ENCODE data around the gene TMEM254.
"Not testable (repeated sequence)": the region's sequence is repeated elsewhere in the genome, so short reads cannot be mapped to it uniquely, and the experiment has no call there.

Gene TMEM254

DNA sequence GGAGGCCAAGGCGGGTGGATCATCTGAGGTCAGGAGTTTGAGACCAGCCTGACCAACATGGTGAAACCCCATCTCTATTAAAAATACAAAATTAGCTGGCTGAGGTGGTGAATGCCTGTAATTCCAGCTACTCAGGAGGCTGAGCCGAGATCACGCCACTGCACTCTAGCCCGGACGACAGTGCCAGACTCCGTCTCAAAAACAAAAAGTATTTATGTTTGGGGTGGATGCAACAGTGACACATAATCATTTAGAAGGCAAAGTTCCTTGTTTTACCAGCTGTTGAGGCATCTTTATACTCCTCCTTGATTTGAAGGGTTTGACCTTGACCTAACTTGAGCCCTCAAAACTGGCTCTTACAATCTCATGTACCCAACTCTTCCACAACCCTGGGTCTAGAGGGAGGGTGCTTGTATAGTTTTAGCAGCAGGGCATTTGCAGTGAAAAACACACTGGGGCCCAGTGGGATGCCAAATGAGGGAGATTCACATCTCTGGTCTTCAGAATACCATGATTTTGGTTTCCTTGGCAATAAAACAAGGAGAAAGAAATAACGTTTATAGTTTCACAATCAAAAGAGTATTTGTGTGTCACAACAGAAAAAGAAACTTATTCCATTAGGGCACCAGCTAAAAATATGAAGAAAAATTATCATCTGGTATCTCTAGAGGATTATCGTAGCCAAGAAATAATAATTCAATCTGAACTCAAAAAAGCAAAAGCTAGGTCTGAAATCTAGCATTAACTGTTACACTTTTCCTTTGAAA is 14.2 kb upstream of the TMEM254 start:
- no peak for TF ChIP-seq ZNF274 (IDR thresholded peaks at IDR 0.05; ENCODE audit: low read depth, low read length)
- no peak overlapping the region for H3K4me3 ChIP-seq (ENCODE audit: low read length)

DNA sequence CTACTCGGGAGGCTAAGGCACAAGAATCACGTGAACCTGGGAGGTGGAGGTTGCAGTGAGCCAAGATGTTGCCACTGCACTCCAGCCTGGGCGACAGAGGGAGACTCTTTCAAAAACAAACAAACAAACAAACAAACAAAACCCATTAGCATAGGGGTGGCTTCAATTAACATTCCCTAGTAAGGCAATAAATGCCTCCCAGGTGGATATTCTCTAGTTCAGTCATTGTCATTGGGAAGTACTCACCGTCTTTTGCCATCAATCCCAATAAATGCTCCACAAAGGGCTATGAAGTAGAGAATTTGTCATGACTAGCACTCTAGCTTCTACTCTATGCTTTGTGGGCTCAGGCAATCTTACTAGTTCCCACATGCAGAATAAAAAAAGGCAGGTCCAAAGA is 11.7 kb upstream of the TMEM254 start:
- TF ChIP-seq ZNF274 (IDR thresholded peaks at IDR 0.05; ENCODE audit: low read depth, low read length) = no peak
- no peak overlapping the region for H3K4me3 ChIP-seq (ENCODE audit: low read length)

DNA sequence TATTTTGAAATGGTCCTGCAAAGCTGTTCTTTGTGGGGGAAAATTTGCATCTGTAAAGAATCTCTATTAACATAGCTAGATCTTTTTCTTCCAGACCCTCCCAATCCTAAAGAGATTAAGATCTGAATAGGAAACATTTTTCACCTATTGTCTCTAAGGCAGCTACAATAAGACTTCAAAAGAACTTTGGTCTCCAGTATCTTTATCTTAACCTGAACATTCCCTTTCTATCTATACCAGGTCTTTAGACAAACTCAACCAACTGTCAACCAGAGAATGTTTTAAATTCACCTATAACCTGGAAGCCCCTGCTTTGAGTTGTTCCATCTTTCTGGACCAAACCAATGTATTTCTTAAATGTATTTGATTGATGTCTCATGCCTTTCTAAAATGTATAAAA is 10.6 kb upstream of the TMEM254 start:
- not testable (repeated sequence) for H3K4me3 ChIP-seq (ENCODE audit: low read length)

DNA sequence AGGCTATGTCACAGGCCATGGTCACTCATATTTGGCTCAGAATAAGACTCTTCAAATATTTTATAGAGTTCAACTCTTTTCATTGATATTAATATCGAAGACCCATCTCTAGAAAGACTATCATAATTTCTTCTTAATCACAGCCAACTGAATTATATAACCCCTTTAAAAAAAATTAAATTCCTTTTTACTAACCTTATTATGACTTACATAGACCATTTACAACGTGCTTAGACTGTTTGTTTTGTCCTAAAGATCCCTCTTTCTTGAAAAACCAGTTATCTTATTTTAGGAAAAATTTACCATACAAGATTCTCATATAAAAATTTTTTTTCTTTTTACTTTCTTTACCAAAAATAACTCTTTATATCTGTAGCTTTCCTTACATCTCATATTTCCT is 10.2 kb upstream of the TMEM254 start:
- no peak for TF ChIP-seq ZNF274 (IDR thresholded peaks at IDR 0.05; ENCODE audit: low read depth, low read length)
- H3K4me3 ChIP-seq (ENCODE audit: low read length) = no peak overlapping the region

DNA sequence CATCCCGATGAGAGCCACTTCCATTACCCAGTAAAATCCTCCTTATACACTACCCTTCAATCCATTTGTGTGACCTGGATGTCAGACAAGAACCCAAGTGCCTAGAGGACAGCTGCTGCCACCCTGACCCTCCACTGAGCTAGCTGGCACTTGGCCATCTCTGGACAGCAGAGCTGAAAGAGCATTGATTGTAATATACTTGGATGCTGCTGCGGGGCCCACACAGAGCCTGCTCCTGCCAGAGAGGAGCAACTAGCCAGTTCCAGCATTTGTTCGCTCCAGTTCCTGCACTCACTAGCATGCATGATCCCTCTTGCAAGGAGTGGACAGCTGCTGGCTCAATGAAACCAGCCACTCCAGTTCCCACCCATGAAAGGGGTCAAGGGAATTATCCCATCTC is 8.4 kb upstream of the TMEM254 start:
- H3K4me3 ChIP-seq (ENCODE audit: low read length) = no peak overlapping the region
- no peak for TF ChIP-seq ZNF274 (IDR thresholded peaks at IDR 0.05; ENCODE audit: low read depth, low read length)

DNA sequence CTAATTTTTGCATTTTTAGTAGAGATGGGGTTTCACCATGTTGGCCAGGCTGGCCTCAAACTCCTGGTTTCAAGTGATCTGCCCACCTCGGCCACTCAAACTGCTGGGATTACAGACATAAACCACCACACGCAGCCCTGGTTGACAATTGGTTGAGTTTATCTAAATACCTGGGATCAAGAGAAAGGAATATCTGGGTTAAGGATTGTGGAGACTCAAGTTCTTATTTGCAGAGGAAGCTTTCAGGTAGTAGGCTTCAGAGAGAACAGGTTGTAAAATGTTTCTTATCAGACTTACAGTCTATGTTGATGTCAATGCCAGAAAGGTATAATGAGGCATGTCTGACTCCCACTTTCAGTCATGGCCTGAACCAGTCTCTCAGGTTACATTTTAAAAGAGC is 5.9 kb upstream of the TMEM254 start:
- TF ChIP-seq ZNF274 (IDR thresholded peaks at IDR 0.05; ENCODE audit: low read depth, low read length) = no peak

DNA sequence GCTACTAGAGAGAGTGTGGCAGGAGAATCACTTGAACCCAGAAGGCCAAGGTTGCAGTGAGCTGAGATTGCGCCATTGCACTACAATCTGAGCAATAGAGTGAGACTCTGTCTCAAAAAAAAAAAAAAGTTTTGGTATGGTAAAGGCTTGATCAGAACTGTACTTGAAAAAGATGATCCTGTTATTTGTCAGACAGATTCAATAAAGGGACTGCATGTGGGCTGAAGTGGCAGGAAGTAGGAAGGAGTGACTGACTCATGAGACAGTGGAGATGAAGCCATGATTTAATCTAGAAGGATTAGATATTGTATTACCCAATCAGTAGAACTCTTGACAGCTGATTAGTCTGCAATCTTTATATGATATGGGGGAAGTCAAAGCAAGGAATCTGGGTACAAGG is 2.7 kb upstream of the TMEM254 start:
- no peak overlapping the region for H3K4me3 ChIP-seq (ENCODE audit: low read length)
- no peak for TF ChIP-seq ZNF274 (IDR thresholded peaks at IDR 0.05; ENCODE audit: low read depth, low read length)

More for the DNA sequence above, 5.9 kb upstream of the TMEM254 start:
- H3K4me3 ChIP-seq (ENCODE audit: low read length) = no peak overlapping the region

DNA sequence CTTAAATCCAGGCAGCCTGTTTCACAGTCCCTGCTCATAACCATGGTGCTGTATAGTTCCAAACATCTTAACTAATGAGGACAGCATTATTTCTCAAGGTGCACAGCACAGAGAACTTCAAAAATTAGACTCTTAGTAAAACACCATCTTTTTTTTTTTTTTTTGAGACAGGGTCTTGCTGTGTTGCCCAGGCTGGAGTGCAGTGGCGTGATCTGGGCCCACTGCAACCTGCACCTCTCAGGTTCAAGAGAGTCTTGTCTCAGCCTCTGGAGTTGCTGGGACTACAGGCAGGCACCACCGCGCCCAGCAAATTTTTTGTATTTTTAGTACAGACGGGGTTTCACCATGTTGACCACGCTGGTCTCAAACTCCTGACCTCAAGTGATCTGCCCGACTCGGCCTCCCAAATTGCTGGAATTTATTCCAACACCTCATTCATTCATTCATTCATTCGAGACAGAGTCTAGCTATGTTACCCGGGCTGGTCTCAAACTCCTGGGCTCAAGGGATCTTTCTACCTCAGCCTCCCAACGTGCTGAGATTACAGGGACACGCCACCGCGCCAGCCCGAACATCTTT is 507 bp upstream of the TMEM254 start:
- no peak for TF ChIP-seq ZNF274 (IDR thresholded peaks at IDR 0.05; ENCODE audit: low read depth, low read length)

DNA sequence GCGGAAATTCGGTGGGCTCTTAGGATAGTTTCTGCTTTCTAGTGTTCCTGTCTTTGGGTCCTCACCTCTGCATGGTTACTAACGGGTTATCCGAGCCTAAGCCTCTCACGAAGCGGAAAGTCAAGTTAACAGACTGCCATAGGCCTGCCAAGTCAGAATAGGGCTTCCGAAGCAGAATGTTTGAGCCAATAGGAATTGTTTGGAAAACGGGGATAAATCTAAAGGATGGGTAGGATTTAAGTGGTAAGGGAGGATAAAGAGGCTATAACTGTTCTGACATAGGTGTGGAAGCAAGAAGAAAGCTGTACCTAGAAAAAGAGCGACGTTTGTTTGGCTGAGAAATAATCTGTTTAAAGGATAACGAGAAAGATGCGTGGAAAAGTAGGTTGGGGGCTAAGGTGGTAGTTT is 851 bp downstream of the TMEM254 start:
- H3K4me3 ChIP-seq (ENCODE audit: low read length) = peak overlapping the region; percentile 95
- TF ChIP-seq ZNF274 (IDR thresholded peaks at IDR 0.05; ENCODE audit: low read depth, low read length) = no peak

More for the DNA sequence above, 507 bp upstream of the TMEM254 start:
- peak overlapping the region; percentile 95; the same call in 1 of the 2 replicates for H3K4me3 ChIP-seq (ENCODE audit: low read length)

DNA sequence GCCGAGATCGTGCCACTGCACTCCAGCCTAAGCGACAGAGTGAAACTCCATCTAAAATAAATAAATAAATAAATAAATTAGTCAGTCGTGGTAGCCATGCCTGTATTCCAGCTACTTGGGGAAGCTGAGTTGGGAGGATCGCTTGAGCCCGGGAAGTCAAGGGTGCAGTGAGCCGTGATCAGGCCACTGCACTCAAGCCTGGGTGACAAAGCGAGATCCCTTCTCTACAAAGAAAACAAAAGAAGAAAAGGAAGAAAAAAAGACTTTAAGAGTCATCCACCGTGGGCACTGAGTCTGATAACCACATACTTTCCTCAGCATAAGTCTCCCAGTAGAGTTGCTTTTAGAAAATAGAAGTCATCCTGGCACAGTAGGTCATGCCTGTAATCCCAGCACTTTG is 2.6 kb downstream of the TMEM254 start:
- H3K4me3 ChIP-seq (ENCODE audit: low read length) = no peak overlapping the region
- TF ChIP-seq ZNF274 (IDR thresholded peaks at IDR 0.05; ENCODE audit: low read depth, low read length) = no peak

DNA sequence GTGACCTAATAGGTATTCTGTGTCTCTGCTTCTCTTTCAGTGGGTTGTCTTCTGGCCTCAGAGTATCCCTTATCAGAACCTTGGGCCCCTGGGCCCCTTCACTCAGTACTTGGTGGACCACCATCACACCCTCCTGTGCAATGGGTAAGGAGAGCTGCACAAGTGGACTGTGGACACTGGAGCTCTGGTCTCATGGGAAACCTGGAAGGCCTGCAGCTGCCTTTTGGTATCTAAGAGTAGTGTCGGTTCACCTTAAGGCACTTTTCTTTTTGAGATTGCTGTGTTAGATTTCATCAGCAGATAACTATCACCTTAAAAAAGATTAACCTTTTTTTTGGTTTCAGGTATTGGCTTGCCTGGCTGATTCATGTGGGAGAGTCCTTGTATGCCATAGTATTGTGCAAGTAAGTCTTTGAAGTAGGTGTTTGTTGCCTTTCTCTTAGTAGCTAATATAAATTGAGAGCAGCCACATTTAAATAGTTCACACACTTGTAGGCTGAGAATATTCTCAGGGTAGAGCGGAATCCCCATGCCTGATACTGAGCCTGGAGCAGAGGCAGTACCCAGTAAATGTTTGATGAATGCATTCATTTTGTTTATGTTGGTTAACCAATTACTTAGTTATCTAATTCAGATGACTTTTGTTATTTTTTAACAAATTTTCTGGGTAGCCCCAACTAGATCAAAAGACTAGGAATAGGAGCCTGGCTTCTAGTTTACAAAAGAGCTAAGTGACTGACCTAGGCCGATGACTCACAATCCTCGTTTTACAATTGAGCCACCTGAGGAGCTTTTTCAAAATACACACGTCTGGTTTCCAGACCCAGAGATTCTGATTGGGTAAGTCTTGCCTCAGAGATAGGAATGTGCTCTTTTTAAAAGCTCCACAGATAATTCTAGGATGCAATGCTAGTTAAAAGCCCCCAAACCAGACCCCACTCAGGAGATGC is 3.6 kb downstream of the TMEM254 start:
- no peak for TF ChIP-seq ZNF274 (IDR thresholded peaks at IDR 0.05; ENCODE audit: low read depth, low read length)
- H3K4me3 ChIP-seq (ENCODE audit: low read length) = no peak overlapping the region

DNA sequence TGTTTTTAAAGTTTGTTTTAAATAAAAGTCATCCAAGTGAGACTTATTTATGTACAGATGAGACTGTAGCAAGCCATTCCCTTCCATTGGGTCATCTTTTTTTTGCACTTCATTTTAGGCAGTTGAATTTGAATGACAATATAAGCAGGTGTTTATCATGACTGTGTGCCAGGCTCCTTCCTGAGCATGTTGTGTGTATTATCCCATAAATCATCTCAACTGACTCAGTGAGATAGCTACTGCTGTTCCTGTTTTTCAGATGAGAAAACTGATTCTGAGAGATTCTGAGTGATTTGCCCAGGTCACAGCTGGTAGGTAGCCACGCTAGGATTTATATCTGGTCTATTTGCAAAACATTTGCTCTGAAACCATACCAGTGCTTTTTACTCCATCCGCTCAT is 11.7 kb downstream of the TMEM254 start:
- no peak overlapping the region for H3K4me3 ChIP-seq (ENCODE audit: low read length)
- TF ChIP-seq ZNF274 (IDR thresholded peaks at IDR 0.05; ENCODE audit: low read depth, low read length) = no peak

DNA sequence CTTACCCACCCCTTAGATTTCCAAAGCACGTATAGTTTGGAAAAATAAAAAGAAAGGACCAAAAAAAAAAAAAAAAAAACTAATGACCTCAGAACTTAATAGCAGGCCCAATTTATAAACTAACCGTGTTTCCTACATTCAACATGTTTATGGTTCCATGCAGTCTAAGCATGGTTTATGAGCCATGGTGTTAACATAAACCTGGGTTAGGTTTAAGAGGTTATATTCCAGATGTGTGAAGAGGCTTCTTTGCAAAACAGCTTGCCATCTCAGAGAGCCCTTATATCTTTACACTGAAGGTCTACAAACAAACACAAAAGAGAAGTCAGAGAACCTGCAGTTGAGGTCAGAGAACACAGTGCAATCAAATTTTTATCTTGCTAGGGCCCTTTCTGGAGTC is 15.8 kb downstream of the TMEM254 start:
- no peak for TF ChIP-seq ZNF274 (IDR thresholded peaks at IDR 0.05; ENCODE audit: low read depth, low read length)
- no peak overlapping the region for H3K4me3 ChIP-seq (ENCODE audit: low read length)

DNA sequence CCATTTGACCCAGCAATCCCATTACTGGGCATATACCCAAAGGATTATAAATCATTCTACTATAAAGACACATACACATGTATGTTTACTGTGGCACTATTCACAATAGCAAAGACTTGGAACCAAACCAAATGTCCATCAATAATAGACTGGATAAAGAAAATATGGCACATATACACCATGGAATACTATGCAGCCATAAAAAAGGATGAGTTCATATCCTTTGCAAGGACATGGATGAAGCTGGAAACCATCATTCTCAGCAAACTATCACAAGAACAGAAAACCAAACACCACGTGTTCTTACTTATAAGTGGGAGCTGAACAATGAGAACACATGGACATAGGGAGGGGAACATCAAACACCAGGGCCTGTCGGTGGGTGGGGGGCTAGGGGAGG is 19.8 kb downstream of the TMEM254 start:
- H3K4me3 ChIP-seq (ENCODE audit: low read length) = not testable (repeated sequence)

DNA sequence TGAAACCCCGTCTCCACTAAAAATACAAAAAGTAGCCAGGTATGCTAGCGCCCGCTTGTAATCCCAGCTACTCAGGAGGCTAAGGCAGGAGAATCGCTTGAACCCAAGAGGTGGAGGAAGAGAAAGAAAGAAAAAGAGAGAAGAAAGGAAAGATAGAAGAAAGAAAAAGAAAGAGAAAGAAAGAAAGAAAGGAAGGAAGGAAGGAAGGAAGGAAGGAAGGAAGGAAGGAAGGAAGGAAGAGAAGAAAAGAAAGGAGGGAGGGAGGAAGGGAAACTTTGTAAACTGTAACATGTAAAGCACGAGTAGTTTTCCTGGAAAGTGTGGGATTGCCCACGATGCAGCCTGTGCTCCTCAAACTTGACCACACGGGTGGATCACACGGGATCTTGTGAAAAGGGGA is 20.8 kb downstream of the TMEM254 start:
- H3K4me3 ChIP-seq (ENCODE audit: low read length) = not testable (repeated sequence)
